Stimulated activated CD4-positive, alpha-beta T cell treated with anti-CD3 and anti-CD28 coated beads, Interleukin-4, amount 100 ng/mL, for 4 hours (primary cell): ENCODE measurements around the gene CCL2.
"Not testable (repeated sequence)": the region's sequence is repeated elsewhere in the genome, so short reads cannot be mapped to it uniquely, and the experiment has no call there.

Experiments used
- DNase-seq, 2 experiments: peaks; one replicate each; pipeline ENCODE4 v3.0.0-alpha.2; 2020

Gene CCL2

DNA sequence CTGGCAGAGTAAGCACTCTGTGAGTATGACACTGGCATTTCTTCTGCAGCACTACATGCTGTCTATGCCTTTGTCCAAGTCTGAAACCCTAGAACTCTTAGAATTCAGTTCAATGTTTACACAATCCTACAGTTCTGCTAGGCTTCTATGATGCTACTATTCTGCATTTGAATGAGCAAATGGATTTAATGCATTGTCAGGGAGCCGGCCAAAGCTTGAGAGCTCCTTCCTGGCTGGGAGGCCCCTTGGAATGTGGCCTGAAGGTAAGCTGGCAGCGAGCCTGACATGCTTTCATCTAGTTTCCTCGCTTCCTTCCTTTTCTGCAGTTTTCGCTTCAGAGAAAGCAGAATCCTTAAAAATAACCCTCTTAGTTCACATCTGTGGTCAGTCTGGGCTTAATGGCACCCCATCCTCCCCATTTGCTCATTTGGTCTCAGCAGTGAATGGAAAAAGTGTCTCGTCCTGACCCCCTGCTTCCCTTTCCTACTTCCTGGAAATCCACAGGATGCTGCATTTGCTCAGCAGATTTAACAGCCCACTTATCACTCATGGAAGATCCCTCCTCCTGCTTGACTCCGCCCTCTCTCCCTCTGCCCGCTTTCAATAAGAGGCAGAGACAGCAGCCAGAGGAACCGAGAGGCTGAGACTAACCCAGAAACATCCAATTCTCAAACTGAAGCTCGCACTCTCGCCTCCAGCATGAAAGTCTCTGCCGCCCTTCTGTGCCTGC lies at the start of gene CCL2:
CCL2 (plus strand) TSS at position 635 of the 730 bp plus-strand sequence; CDS start at position 700, 65 bp downstream.
- DNase-seq, result no peak

DNA sequence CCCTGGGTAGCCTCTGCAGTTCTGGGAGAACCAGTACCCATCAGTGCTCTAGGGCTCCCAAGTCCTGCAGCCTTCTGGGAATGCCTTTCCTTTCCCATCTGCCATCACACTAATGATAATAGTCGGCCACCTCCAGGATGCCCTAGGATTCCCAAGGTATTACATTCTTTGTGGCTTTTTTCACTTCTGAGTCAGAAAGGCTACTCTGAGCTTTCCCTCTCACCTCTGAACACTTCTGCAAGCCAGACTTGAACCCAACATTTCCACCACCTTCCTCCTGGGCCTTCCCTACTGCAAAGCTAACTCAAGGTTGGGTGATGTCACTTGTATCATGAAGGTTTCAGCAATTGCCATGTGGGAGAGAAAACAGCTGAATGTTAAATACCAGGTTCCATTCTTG lies 49.7 kb upstream of the CCL2 start:
- DNase-seq, result no peak

DNA sequence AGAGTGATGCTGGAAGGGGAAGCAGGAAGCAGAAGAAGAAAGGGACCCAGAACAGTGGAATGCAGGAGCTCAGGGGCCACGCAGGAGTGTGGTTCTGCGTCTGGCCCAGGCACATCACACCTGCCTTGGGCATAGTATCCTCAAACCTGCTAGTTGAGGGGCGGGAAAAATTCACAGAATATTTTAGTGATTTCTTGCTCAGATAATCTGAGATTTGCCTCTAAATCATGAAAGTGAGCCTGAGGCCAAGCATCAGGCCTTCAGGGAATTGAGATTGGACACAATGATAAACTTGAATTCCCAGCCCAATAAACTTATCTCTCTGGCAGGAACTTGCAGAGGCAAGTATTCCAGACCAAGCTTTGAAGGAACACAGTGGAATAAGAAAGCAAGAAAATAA lies 48.5 kb upstream of the CCL2 start:
- DNase-seq, result no peak

- no peak for DNase-seq
Measured at GRCh38 chr17:34207572-34207971, 47.5 kb upstream of the CCL2 start.

DNA sequence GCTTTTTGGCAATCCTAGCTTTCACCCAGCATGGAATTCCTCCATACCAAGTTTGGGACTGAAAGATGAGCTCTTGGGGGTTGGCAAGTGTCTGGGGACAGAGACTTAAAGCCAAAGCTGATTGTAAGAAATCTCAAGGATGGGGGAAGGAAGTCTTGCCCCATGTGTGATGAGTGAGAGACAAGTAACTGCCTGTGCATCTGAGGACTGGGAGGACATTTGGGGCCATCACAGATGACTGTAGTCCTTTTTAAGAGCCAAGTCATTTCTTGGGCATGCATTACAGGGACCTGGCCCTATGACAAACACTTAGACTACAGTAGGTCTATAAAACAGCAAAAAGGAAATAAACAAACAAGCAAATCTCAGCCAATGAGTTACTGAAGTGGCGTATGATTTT lies 36.3 kb upstream of the CCL2 start:
- no peak for DNase-seq

DNA sequence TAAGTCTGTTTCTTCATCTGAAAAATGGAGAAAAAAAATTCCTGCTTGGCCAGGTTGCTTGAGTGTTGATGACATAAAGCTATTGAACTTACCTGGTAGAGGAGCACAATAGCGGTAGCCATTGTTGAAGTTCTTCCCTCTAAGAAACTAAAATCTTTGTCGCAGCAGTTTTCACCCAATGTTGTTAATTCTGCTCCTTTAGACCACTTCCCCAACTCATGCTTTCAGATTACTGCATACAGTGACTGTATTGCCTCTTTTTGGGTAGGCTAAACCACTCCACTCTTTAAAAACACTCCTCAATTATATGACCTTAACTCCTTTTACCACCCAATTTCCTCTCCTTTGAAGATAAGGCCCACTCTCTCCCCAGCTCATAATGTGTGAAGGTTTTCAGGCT lies 35.7 kb upstream of the CCL2 start:
- no peak for DNase-seq

DNA sequence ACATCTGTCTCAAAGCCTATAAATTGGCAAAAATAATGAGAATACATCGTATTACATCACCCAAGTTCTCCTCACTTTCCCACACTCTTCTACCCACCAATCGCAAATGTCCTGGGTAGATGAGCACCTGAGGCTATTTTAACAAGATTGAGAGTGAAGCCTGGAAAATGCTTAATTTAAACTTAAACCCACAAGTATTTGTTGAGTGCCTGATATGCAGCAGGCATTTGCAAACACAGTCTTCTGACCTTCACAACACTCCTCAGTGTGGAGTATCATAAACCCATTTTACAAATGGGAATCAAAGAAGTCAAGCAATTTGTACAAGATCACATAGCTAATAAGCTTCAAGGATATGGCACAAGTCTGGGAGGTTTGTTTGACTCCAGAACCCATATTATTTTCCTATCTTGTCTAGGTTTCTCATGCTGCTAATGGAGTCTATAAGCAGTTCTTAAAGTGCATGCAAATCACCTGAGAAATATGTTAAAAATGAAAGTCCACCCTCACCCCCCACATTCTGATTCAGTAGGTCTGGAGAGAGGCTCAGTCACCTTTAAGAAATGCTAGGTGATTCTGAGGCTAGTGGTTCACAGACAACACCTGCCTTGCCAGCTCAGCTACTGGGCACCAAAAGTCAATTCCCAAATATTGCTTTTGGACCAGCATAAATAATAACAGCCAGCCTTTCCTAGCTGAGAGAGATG lies 34.9 kb upstream of the CCL2 start:
- DNase-seq, result no peak

DNA sequence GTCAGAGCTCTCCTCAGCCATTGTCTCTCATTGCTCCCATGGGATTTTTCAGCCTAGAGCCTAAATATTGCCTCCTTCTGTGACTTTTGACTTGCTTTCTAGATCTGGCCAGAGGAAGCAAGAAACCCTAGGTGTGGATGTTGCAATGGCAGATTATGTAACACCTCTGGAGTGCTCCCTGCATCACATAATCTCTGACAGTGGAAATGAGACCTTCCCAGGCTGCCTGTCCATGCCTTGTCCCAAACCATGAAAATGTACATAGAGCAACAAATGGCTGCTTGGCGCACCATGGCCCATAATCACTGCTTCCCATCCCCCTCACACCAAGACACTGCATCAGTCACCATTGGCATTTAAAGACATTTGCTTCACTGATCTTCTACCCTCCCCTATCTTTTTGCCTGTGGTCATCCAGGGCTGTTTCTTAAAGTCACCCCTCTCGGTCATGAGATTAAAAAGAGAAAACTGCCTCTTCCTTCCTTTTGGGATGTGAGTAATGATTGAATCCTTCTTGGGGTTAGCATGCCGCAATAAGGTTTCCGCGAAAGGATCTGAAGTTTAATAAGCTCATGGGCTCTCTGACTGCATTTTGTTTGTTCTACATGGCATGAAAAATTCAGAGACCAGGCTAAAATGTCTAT lies 34.2 kb upstream of the CCL2 start:
- DNase-seq, result no peak

GRCh38 chr17:34221411-34221810 lies 33.7 kb upstream of the CCL2 start:
- DNase-seq, result no peak

GRCh38 chr17:34222722-34223497 lies 32.2 kb upstream of the CCL2 start:
- no peak for DNase-seq

- DNase-seq, result no peak
Measured at GRCh38 chr17:34225046-34225445, 30.0 kb upstream of the CCL2 start.

DNA sequence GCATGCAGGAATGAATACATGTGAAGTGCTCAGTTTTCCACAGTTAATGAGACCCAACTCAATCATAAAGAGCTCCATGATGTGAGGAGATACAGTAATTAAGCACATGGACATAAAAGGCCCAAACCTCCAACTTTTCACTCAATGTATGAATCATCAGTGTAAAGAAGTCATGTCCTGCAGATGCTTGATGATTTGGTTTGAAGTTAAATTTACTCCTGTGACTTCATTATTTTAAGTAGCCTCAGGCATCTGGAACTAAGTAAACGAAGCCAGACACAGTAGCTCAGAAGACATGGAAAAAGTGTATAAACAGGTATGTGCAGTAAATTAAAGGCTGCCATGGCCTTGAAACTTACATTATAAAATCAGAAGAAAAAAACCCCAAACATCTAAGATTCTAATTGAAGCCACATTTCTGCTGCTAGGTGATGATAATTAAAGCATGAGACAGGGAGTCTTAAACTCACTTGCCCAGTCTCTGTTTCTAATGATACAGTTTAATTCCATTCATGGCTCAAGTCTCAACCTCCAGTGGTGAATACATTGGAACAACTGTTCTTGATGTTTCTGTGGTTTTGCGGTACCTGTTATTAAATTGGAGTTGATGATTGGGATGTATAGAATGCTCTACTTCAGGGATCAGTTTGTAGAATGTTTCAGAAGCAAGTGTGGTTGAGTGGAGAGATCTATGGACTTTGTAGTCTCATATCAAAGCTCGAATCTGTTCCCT lies 28.9 kb upstream of the CCL2 start:
- no peak for DNase-seq

DNA sequence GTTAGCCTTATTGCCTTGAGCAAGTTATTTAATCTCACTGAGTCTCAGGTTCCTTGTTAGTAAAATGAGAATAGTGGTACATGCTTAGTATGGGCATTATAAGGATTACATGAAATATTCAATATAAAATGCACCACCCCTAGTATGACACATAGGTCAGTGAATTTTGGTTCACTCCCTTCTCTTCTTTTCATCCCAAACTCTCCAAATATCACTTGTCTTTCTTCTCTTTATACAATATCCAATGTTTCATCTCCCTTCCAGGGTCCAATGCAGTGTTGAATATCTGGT lies 28.4 kb upstream of the CCL2 start:
- no peak for DNase-seq

DNA sequence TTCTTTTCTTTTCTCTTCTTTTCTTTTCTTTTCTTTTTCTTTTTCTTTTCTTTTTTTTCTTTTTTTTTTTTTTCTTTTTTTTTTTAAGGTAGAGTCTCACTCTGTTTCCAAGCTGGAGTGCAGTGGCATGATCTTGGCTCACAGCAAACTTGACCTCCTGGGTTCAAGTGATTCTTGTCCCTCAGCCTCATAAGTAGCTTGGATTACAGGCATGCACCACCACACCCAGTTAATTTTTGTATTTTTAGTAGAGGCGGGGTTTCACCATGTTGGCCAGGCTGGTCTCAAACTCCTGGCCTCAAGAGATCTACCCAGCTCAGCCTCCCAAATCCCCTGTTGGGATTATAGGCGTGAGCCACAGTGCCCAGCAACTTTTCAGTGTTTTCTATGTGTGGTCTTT lies 27.8 kb upstream of the CCL2 start:
- DNase-seq, result not testable (repeated sequence)

DNA sequence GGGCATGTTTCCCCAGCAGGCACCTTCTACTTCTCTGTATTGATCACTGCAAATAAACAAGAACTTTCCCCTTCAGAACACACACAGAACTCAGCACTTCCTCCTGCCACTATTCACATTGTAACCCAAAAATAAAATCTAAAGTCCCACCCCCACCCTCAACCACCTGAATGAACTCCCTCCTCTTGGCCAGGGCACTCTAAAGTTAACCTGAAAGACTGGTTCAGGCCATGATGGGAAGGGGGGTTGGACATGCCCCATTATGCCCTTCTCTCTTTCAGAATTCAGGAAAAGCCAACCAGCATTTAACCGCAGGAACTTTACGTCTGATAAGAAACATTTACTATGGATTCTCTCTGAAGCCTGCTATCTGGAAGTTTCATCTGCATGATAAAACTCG lies 27.4 kb upstream of the CCL2 start:
- DNase-seq, result no peak

DNA sequence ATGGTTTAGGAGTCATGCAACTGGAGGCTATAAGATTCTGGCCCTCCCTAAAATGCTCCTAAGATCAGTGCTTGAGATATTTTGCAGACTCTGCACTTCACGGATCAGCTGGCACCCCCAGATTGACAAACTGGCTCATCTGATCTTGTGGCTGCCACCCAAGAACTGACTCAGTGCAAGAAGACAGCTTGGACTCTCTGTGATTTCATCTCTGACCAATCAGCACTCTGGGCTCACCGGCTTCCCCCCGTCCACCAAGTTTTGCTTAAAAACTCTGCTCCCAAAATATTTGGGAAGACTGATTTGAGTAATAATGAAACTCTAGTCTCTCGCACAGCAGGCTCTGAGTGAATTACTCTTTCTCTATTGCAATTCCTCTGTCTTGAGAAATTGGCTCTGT lies 26.3 kb upstream of the CCL2 start:
- DNase-seq, result no peak

- DNase-seq, result no peak
Measured at GRCh38 chr17:34230342-34230741, 24.7 kb upstream of the CCL2 start.

- DNase-seq, result no peak
Measured at GRCh38 chr17:34234616-34235015, 20.5 kb upstream of the CCL2 start.

- no peak for DNase-seq
Measured at GRCh38 chr17:34235389-34236028, 19.6 kb upstream of the CCL2 start.

GRCh38 chr17:34236281-34236892 lies 18.7 kb upstream of the CCL2 start:
- DNase-seq, result no peak

- no peak for DNase-seq
Measured at GRCh38 chr17:34237458-34237857, 17.6 kb upstream of the CCL2 start.

GRCh38 chr17:34241062-34241461 lies 14.0 kb upstream of the CCL2 start:
- no peak for DNase-seq
